ENCODE results near the gene POLR1G.

The POLR1G gene

DNA sequence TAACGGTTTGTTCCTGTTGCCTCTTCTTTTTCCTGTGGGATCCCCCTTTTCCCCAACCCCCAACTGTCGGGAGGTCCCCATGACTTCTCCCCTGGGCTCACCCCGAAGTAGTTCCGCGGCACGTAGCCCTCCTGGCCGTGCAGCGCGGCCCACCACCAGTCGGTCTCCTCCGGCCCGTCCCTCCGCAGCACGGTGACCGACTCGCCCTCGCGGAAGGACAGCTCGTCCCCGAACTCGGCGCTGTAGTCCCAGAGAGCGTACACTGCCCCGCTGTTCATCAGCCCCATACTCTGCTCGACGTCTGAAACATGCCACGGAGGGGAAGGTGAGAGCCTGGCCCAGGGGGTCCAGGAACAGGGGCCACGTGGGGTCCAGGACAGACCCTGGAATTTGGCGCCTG is 24.0 kb upstream of the POLR1G start (continued):
- TF ChIP-seq, protein P1, sequence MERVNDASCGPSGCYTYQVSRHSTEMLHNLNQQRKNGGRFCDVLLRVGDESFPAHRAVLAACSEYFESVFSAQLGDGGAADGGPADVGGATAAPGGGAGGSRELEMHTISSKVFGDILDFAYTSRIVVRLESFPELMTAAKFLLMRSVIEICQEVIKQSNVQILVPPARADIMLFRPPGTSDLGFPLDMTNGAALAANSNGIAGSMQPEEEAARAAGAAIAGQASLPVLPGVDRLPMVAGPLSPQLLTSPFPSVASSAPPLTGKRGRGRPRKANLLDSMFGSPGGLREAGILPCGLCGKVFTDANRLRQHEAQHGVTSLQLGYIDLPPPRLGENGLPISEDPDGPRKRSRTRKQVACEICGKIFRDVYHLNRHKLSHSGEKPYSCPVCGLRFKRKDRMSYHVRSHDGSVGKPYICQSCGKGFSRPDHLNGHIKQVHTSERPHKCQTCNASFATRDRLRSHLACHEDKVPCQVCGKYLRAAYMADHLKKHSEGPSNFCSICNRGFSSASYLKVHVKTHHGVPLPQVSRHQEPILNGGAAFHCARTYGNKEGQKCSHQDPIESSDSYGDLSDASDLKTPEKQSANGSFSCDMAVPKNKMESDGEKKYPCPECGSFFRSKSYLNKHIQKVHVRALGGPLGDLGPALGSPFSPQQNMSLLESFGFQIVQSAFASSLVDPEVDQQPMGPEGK (CRISPR knock-in tag; IDR thresholded peaks at IDR 0.05; ENCODE audit: borderline replicate concordance) = no peak

DNA sequence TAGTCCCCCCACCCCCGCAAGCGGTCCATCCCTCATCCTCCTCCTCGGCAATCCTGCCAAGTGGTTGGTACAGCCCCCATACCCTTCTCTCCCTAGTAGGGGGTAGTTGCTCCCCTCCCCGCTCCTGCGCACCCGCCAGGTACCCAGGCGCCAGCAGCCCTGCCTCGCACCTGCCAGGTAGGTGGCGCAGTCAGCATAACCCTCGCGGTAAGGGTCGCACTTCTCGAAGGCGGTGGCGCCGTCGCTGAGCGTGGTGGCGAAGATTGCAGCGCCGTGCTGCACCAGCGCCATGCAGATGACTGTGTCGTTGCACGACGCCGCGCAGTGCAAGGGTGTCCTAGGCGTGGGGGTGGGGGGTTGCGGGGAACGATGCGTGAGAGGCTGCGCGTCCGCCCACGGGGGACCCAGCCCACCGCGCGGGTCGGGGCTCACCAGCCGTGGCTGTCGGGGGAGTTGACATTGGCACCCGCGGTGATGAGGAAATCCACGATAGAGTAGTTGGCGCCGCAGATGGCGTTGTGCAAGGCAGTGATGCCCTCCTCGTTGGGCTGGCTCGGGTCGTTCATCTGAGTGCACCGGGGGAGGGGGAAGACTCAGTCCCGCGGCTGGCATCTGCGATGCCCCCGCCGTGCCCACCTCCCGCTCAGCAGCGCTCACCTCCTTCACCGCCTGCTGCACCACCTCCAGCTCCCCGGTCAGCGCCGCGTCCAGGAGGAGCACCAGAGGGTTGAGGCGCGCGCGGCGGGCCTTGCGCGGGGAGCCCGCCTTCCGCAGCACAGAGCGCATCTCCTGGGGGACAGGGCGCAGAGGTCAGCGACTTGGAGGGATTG is 20.8 kb upstream of the POLR1G start:
- TF ChIP-seq, protein P1 (CRISPR knock-in tag; IDR thresholded peaks at IDR 0.05; ENCODE audit: borderline replicate concordance) = no peak
- no peak for TF ChIP-seq CSDC2 (CRISPR knock-in tag; IDR thresholded peaks at IDR 0.05)
- peak; percentile 36; the same call in 2 of the 3 replicates for ATAC-seq

DNA sequence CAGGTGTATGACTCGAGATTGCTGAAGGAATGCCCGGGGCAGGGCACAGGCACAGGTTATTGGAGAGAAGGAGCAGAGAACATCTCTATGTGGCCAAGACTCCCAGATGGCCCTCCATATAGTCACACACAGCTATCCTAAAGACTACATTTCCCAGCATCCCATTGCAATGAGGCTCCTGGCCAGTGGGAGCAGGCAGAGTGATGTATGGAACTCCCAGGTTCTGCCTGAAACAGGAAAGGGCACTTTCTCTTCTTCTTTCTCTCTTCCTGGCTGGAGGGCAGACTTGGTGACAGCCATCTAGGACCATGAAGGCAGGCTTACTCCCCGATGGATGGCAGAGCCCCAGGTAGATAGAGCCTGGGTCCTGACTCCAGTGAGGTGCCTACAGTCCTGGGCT is 15.1 kb upstream of the POLR1G start:
- no peak for TF ChIP-seq GLIS3 (CRISPR knock-in tag; IDR thresholded peaks at IDR 0.05)

DNA sequence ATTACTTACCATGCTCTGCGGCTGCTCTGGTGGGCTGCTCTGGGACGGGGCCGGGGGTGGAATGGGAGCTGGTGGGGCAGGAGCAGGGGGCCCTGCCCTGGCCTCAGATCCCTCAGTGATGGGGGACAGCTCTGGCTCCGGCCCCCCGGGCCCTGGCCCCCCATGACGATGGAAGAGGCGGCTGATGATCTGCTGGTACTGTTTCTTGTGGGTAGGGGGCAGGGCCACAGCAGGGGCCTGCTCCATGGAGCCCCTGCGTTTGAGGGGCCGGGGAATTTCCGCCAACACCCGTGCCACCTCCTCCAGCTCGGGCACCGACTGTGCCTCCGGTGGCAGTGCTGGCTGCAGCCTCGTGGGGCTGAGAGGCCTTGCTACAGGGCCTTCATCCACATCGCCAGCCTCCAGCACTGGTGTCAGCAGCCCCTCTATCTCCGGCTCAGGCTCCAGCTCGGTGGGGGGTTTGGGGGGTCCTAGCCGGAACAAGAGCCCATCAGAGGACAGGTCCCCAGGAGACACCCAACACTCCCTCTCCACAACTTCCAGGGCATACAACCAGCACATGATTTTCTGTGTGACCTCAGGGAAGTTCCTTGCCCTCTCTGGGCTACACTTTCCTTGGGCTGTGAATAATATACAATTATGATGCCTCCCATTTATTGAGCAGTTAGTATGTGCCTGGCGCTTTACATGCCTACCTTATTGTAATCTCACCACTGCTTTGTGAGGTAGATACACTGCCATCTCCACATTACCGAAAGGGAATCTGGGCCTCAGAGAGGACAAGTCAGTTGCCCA is 14.4 kb upstream of the POLR1G start:
- ATAC-seq = no peak; the same call in 2 of the 3 replicates
- no peak for TF ChIP-seq OSR1 (CRISPR knock-in tag; IDR thresholded peaks at IDR 0.05)
- no peak for TF ChIP-seq CSDC2 (CRISPR knock-in tag; IDR thresholded peaks at IDR 0.05)
- no peak for TF ChIP-seq PPARA (CRISPR knock-in tag; IDR thresholded peaks at IDR 0.05; ENCODE audit: borderline replicate concordance)
- TF ChIP-seq, protein P2, sequence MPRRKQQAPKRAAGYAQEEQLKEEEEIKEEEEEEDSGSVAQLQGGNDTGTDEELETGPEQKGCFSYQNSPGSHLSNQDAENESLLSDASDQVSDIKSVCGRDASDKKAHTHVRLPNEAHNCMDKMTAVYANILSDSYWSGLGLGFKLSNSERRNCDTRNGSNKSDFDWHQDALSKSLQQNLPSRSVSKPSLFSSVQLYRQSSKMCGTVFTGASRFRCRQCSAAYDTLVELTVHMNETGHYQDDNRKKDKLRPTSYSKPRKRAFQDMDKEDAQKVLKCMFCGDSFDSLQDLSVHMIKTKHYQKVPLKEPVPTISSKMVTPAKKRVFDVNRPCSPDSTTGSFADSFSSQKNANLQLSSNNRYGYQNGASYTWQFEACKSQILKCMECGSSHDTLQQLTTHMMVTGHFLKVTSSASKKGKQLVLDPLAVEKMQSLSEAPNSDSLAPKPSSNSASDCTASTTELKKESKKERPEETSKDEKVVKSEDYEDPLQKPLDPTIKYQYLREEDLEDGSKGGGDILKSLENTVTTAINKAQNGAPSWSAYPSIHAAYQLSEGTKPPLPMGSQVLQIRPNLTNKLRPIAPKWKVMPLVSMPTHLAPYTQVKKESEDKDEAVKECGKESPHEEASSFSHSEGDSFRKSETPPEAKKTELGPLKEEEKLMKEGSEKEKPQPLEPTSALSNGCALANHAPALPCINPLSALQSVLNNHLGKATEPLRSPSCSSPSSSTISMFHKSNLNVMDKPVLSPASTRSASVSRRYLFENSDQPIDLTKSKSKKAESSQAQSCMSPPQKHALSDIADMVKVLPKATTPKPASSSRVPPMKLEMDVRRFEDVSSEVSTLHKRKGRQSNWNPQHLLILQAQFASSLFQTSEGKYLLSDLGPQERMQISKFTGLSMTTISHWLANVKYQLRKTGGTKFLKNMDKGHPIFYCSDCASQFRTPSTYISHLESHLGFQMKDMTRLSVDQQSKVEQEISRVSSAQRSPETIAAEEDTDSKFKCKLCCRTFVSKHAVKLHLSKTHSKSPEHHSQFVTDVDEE (CRISPR knock-in tag; IDR thresholded peaks at IDR 0.05) = no peak
- TF ChIP-seq ZNF565 (CRISPR knock-in tag; conservative IDR thresholded peaks at IDR 0.05; ENCODE audit: low read depth) = no peak

More for the DNA sequence above, 15.1 kb upstream of the POLR1G start:
- ATAC-seq = peak; percentile 97

DNA sequence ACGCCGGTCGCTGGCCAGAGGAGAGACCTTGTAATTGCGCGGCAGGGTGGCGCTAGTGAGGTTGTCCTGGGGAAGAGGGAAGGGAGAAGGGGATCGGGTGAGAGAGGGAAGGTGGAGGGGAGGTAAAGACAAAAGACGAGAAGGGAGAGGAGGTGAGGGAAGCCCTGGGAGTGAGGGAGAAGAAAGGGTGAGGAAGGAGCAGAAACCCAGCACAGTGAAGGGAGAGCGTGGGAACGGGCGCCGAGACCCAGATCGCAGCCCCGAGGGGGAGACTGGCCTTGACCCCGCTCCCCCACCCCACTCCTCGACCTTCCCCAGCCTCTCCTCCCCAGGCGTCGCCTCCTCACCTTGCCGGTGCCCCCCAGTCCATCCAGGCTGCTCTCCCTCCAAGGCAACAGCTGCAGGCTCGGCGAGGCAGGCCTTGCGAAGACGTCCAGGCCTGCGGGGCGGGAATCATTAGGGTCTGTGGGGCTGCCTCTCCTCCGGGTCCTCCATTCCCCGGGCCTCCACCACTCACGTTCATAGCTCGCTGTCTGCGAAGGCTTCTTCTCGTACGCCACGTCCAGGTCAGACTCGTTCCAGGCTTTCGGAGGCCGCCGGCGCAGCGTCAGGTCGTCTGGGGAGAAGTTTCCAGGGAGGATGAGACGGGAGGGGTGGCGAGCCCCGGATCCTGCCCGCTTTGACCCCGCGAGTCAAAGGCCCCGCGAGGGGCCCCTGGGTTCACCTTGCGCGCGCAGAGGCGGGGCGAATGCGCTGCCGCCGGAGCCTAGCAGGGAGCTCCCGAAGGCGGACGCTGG is 10.4 kb upstream of the POLR1G start:
- no peak for ATAC-seq
- no peak for TF ChIP-seq ZNF70 (CRISPR knock-in tag; IDR thresholded peaks at IDR 0.05)
- TF ChIP-seq ZFP3 (CRISPR knock-in tag; IDR thresholded peaks at IDR 0.05) = no peak
- no peak for TF ChIP-seq ZFP30 (CRISPR knock-in tag; IDR thresholded peaks at IDR 0.05)
- TF ChIP-seq, protein P2 (CRISPR knock-in tag; IDR thresholded peaks at IDR 0.05) = no peak
- TF ChIP-seq, protein P1 (CRISPR knock-in tag; IDR thresholded peaks at IDR 0.05; ENCODE audit: borderline replicate concordance) = no peak
- TF ChIP-seq, protein P3, sequence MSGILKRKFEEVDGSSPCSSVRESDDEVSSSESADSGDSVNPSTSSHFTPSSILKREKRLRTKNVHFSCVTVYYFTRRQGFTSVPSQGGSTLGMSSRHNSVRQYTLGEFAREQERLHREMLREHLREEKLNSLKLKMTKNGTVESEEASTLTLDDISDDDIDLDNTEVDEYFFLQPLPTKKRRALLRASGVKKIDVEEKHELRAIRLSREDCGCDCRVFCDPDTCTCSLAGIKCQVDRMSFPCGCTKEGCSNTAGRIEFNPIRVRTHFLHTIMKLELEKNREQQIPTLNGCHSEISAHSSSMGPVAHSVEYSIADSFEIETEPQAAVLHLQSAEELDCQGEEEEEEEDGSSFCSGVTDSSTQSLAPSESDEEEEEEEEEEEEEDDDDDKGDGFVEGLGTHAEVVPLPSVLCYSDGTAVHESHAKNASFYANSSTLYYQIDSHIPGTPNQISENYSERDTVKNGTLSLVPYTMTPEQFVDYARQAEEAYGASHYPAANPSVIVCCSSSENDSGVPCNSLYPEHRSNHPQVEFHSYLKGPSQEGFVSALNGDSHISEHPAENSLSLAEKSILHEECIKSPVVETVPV (CRISPR knock-in tag; IDR thresholded peaks at IDR 0.05) = no peak

Measured in SK-N-SH treated with all-trans-retinoic acid at 6 μM for 48 hours (cell line).